IMR-90 (cell line): ENCODE results near the gene SLC23A2. TPM values are rescaled to one million over a fixed set of nuclear protein-coding genes. Genes with fewer than 3 reads are reported as not detected.

Experiments used
- ATAC-seq: fragments of 200-7000 bp; cut with Tn5 transposase; 2 replicates; pipeline ENCODE4 v1.9.1; 2020; ENCODE audit warnings: low read depth, mild to moderate bottlenecking, moderate library complexity
- BruUV-seq: library from RNA; stranded (reverse); fragments of 400-500 nt; replicated peaks from 2 replicates; lab custom pipeline; 2021; lab: Mats Ljungman, UMichigan
- CTCF ChIA-PET: fragments of 300-600 bp; formaldehyde crosslinking; extraction: SDS; loops from one replicate; lab custom pipeline; 2021; ENCODE audit warnings: antibody characterized with exemption; lab: Yijun Ruan, JAX
- POLR2A ChIA-PET: fragments of 300-600 bp; sonication (Branson Sonifier 250); formaldehyde crosslinking; loops from one replicate; lab custom pipeline; 2022; ENCODE audit warnings: antibody characterized with exemption; ENCODE audit not compliant: unreplicated experiment; lab: Charles Lee
- DNase-seq: peaks from one replicate; pipeline ENCODE4 v3.0.0; 2013
- H2AFZ ChIP-seq: replicated peaks from 2 replicates; pipeline ENCODE3; 2013; ENCODE audit warnings: low read length, mild to moderate bottlenecking; ENCODE audit not compliant: poor library complexity
- H2AK5ac ChIP-seq: 2 replicates; pipeline ENCODE4 v1.6.1; 2013; ENCODE audit warnings: low read depth, low read length, inconsistent platforms
- H2AK9ac ChIP-seq: replicated peaks from 2 replicates; pipeline ENCODE3; 2013; ENCODE audit warnings: mild to moderate bottlenecking, low read depth, low read length, moderate library complexity; ENCODE audit not compliant: poor library complexity
- H2BK120ac ChIP-seq: 2 replicates; pipeline ENCODE4 v1.6.1; 2013; ENCODE audit warnings: low read depth, low read length, inconsistent platforms
- H2BK15ac ChIP-seq: 3 replicates; pipeline ENCODE4 v1.6.1; 2013; ENCODE audit warnings: low read depth, low read length, inconsistent platforms
- H2BK20ac ChIP-seq: 2 replicates; pipeline ENCODE4 v1.6.1; 2013; ENCODE audit warnings: low read depth, mild to moderate bottlenecking, inconsistent platforms, low read length, moderate library complexity
- H2BK5ac ChIP-seq: 2 replicates; pipeline ENCODE4 v1.6.1; 2013; ENCODE audit warnings: mild to moderate bottlenecking, low read depth, low read length, inconsistent platforms; ENCODE audit not compliant: poor library complexity, severe bottlenecking
- H3K14ac ChIP-seq: replicated peaks from 2 replicates; pipeline ENCODE4 v1.6.1; 2013; ENCODE audit warnings: low read depth, low read length, inconsistent platforms
- H3K18ac ChIP-seq: 2 replicates; pipeline ENCODE4 v1.6.1; 2013; ENCODE audit warnings: low read depth, low read length, control low read depth
- H3K23ac ChIP-seq: 2 replicates; pipeline ENCODE4 v1.6.1; 2013; ENCODE audit warnings: low read depth, low read length, inconsistent platforms
- H3K27ac ChIP-seq: 2 replicates; pipeline ENCODE4 v1.5.1; 2013; ENCODE audit warnings: mild to moderate bottlenecking, control low read depth, low read length; ENCODE audit not compliant: insufficient read depth
- H3K27me3 ChIP-seq: 2 replicates; pipeline ENCODE4 v1.6.1; 2013; ENCODE audit warnings: low read length; ENCODE audit not compliant: control insufficient read depth, insufficient read depth
- H3K36me3 ChIP-seq: 2 replicates; pipeline ENCODE4 v1.6.1; 2013; ENCODE audit warnings: low read length, mixed read lengths; ENCODE audit not compliant: control insufficient read depth, insufficient read depth
- H3K4ac ChIP-seq: 2 replicates; pipeline ENCODE4 v1.6.1; 2013; ENCODE audit warnings: low read depth, low read length, inconsistent platforms
- H3K4me1 ChIP-seq: 2 replicates; pipeline ENCODE4 v1.6.1; 2013; ENCODE audit warnings: low read length, mixed read lengths; ENCODE audit not compliant: control insufficient read depth, insufficient read depth
- H3K4me2 ChIP-seq: 2 replicates; pipeline ENCODE4 v1.6.1; 2013; ENCODE audit warnings: low read depth, mild to moderate bottlenecking, control low read depth, low read length, moderate library complexity
- H3K4me3 ChIP-seq: 2 replicates; pipeline ENCODE4 v1.5.1; 2013; ENCODE audit warnings: low read depth, mild to moderate bottlenecking, control low read depth, low read length, moderate library complexity; ENCODE audit not compliant: insufficient read depth
- H3K56ac ChIP-seq: 2 replicates; pipeline ENCODE4 v1.6.1; 2013; ENCODE audit warnings: low read length, inconsistent platforms; ENCODE audit not compliant: insufficient read depth; ENCODE audit errors: extremely low read depth
- H3K79me1 ChIP-seq, 2 experiments: 2 replicates each; pipeline ENCODE4 v1.6.1; 2013; ENCODE audit warnings: low read length in 2 of 2, inconsistent platforms in 1 of 2, low read depth in 1 of 2
- H3K9ac ChIP-seq: 2 replicates; pipeline ENCODE4 v1.6.1; 2013; ENCODE audit warnings: low read depth, low read length, control low read depth
- H3K9me1 ChIP-seq: 2 replicates; pipeline ENCODE4 v1.6.1; 2013; ENCODE audit warnings: low read length, inconsistent platforms; ENCODE audit not compliant: insufficient read depth
- H3K9me3 ChIP-seq: 2 replicates; pipeline ENCODE4 v1.6.1; 2013; ENCODE audit warnings: low read length; ENCODE audit not compliant: control insufficient read depth, insufficient read depth
- H4K20me1 ChIP-seq: 2 replicates; pipeline ENCODE4 v1.6.1; 2013; ENCODE audit warnings: low read length, inconsistent platforms; ENCODE audit not compliant: insufficient read depth
- H4K5ac ChIP-seq: 2 replicates; pipeline ENCODE4 v1.6.1; 2013; ENCODE audit warnings: mild to moderate bottlenecking, low read depth, low read length, control low read depth
- H4K8ac ChIP-seq, 2 experiments: 2 replicates each; pipeline ENCODE4 v1.6.1; 2013; ENCODE audit warnings: low read depth in 2 of 2, low read length in 2 of 2, control low read depth in 1 of 2, inconsistent platforms in 1 of 2
- H4K91ac ChIP-seq: 2 replicates; pipeline ENCODE4 v1.6.1; 2013; ENCODE audit warnings: low read depth, low read length, inconsistent platforms; ENCODE audit not compliant: insufficient read depth
- BHLHE40 ChIP-seq: fragments of 150-350 bp; IDR thresholded peaks from 2 replicates; pipeline ENCODE4 v1.6.1; 2016; ENCODE audit warnings: mild to moderate bottlenecking, low read depth, low read length
- CEBPB ChIP-seq: IDR thresholded peaks from 2 replicates; pipeline ENCODE4 v1.6.1; 2012; ENCODE audit warnings: low read depth, low read length, improper control_type of control experiment
- CHD1 ChIP-seq: IDR thresholded peaks from 2 replicates; pipeline ENCODE4 v1.6.1; 2012; ENCODE audit warnings: low read depth, low read length, improper control_type of control experiment
- FOS ChIP-seq: fragments of 150-350 bp; IDR thresholded peaks from 2 replicates; pipeline ENCODE4 v1.6.1; 2016; ENCODE audit warnings: low read depth, low read length
- MAFK ChIP-seq: IDR thresholded peaks from 2 replicates; pipeline ENCODE4 v1.6.1; 2012; ENCODE audit warnings: low read depth, low read length, improper control_type of control experiment
- MAZ ChIP-seq: IDR thresholded peaks from 2 replicates; pipeline ENCODE4 v1.6.1; 2012; ENCODE audit warnings: low read depth, mild to moderate bottlenecking, low read length, improper control_type of control experiment, moderate library complexity, borderline replicate concordance
- MXI1 ChIP-seq: IDR thresholded peaks from 2 replicates; pipeline ENCODE4 v1.6.1; 2012; ENCODE audit warnings: low read depth, mild to moderate bottlenecking, low read length, moderate library complexity, borderline replicate concordance
- NFE2L2 ChIP-seq: fragments of 150-350 bp; IDR thresholded peaks from 2 replicates; pipeline ENCODE4 v1.6.1; 2016; ENCODE audit warnings: low read depth, mild to moderate bottlenecking, low read length
- POLR2A ChIP-seq: IDR thresholded peaks from 2 replicates; pipeline ENCODE4 v1.6.1; 2012; ENCODE audit warnings: mild to moderate bottlenecking, low read depth, low read length
- RAD21 ChIP-seq: IDR thresholded peaks from 2 replicates; pipeline ENCODE4 v1.6.1; 2012; ENCODE audit warnings: low read length, improper control_type of control experiment
- RCOR1 ChIP-seq: IDR thresholded peaks from 2 replicates; pipeline ENCODE4 v1.6.1; 2012; ENCODE audit warnings: mild to moderate bottlenecking, low read length, improper control_type of control experiment; ENCODE audit not compliant: insufficient replicate concordance
- RFX5 ChIP-seq: IDR thresholded peaks from 2 replicates; pipeline ENCODE4 v1.8.0; 2012; ENCODE audit warnings: low read depth, mild to moderate bottlenecking, low read length, moderate library complexity
- SMC3 ChIP-seq: fragments of 150-350 bp; IDR thresholded peaks from 2 replicates; pipeline ENCODE4 v1.6.1; 2016; ENCODE audit warnings: low read depth, mild to moderate bottlenecking, antibody characterized with exemption, low read length, moderate library complexity
- WGBS, 2 experiments: methylation state at CpG; one replicate each; pipeline versions ENCODE4 v1.1.5 to v1.1.7; 2013; ENCODE audit warnings: missing lambda C conversion rate in 2 of 2; ENCODE audit not compliant: insufficient read length in 1 of 2; ENCODE audit errors: extremely low coverage in 2 of 2; 5-methylcytosine and 5-hydroxymethylcytosine counted together
- dilution Hi-C: fragments of 300-500 bp; cut with HindIII; formaldehyde crosslinking; loops from one replicate; pipeline ENCODE4 v1.14.3; 2018; ENCODE audit warnings: low sequenced_read_pairs; ENCODE audit not compliant: unreplicated experiment
- in situ Hi-C: fragments of 300-500 bp; cut with MboI; formaldehyde crosslinking; loops from 3 replicates; pipeline ENCODE4 v1.14.3; 2019; ENCODE audit warnings: low sequenced_read_pairs, inconsistent platforms, mixed read lengths
- intact Hi-C: fragments of 100-400 bp; cut with micrococcal nuclease; formaldehyde crosslinking; loops from 2 replicates; pipeline ENCODE4 v1.10.0; 2022
- polyA plus RNA-seq, 3 experiments: library from polyadenylated mRNA; depleted of rRNA; stranded (reverse); fragments of >200 nt; gene quantifications; 2 replicates each; pipeline ENCODE4 v1.2.3, GENCODE V29; 2012; ENCODE audit warnings: low replicate concordance in 1 of 3
- total RNA-seq: library from RNA; depleted of rRNA; stranded (reverse); fragments of >200 nt; gene quantifications from 2 replicates; pipeline ENCODE4 v1.2.3, GENCODE V29; 2012
- TF ChIP-seq, protein P1 (sequence below): fragments of 150-350 bp; IDR thresholded peaks from 2 replicates; pipeline ENCODE4 v1.6.1; 2017; ENCODE audit warnings: mild to moderate bottlenecking, antibody characterized with exemption, low read length, low read depth
- TF ChIP-seq, protein P2 (sequence below): conservative IDR thresholded peaks from 2 replicates; pipeline ENCODE4 v1.5.1; 2012; ENCODE audit warnings: mild to moderate bottlenecking, low read depth, low read length, improper control_type of control experiment

SLC23A2 gene
- total and polyA plus RNA-seq, 2 of the 4 experiments (the other 2 are of a cell fraction), result 10.2 to 14.4 TPM

DNA sequence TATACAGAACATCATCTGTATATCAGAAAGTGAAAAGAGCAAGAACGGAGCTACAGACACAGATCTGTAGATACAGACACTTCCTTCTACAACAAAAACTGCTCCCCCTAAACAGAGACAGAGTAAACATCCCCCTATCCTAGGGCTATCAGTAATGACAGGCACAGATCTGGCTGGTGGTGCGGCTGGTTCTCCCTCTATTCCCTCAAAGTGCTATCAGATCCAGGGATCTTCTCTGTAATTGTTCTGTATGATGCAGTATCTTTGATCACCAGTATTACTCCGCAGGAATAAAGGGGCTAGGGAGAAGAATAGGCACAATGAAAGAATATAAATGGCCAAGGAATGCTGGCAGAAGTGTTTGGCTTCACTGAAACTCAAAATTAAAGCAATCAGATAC, 80.7 kb downstream of the SLC23A2 start:
- Histone ChIP-seq H3K4me3 (no peak overlapping the region), H3K36me3 (peaks cover 1% of the 10 kb centered on the region), H2AFZ (no peak overlapping the region), H4K8ac (no peak overlapping the region), H2AK9ac (no peak overlapping the region), H2BK120ac (no peak overlapping the region), H3K23ac (no peak overlapping the region), H3K4me1 (peaks cover 9% of the 10 kb centered on the region), H3K9me3 (no peaks in the 10 kb centered on the region), H3K18ac (no peak overlapping the region), H3K4me2 (no peak overlapping the region), H3K27me3 (no peaks in the 10 kb centered on the region), H3K79me1 (peaks cover 3 to 37% of the 10 kb centered on the region in 2 experiments; a peak in 3 of 4 replicates), H2BK20ac (no peak overlapping the region), H3K56ac (no peak overlapping the region), H3K27ac (no peak overlapping the region), H4K91ac (no peak overlapping the region), H4K20me1 (peaks cover 4% of the 10 kb centered on the region), H3K9me1 (peaks cover 16% of the 10 kb centered on the region), H4K5ac (no peak overlapping the region), H2AK5ac (no peak overlapping the region), H3K4ac (no peak overlapping the region), H2BK5ac (no peak overlapping the region), H3K14ac (no peak overlapping the region), H3K9ac (no peak overlapping the region), H2BK15ac (no peak overlapping the region)
- no TSS peak for BruUV-seq
- ATAC-seq, result no peak
- in situ Hi-C loops (no loop called here), dilution Hi-C loops (no loop called here), intact Hi-C loops (no loop called here)
- ChIA-PET CTCF (interaction anchor here (0.6 kb wide), 1 partner anchor 104 kb away, joined by 3 read pairs; no protein-coding TSS in a partner anchor), POLR2A (no interaction called here)
- DNase-seq, result no peak
- TF ChIP-seq CEBPB (no peak), MAZ (no peak), CHD1 (no peak), FOS (no peak), RFX5 (no peak), RAD21 (no peak), NFE2L2 (no peak), MXI1 (no peak), POLR2A (no peak), MAFK (no peak), BHLHE40 (no peak), RCOR1 (no peak), SMC3 (no peak)
- TF ChIP-seq, protein P1, sequence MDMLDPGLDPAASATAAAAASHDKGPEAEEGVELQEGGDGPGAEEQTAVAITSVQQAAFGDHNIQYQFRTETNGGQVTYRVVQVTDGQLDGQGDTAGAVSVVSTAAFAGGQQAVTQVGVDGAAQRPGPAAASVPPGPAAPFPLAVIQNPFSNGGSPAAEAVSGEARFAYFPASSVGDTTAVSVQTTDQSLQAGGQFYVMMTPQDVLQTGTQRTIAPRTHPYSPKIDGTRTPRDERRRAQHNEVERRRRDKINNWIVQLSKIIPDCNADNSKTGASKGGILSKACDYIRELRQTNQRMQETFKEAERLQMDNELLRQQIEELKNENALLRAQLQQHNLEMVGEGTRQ, result no peak
- TF ChIP-seq, protein P2, sequence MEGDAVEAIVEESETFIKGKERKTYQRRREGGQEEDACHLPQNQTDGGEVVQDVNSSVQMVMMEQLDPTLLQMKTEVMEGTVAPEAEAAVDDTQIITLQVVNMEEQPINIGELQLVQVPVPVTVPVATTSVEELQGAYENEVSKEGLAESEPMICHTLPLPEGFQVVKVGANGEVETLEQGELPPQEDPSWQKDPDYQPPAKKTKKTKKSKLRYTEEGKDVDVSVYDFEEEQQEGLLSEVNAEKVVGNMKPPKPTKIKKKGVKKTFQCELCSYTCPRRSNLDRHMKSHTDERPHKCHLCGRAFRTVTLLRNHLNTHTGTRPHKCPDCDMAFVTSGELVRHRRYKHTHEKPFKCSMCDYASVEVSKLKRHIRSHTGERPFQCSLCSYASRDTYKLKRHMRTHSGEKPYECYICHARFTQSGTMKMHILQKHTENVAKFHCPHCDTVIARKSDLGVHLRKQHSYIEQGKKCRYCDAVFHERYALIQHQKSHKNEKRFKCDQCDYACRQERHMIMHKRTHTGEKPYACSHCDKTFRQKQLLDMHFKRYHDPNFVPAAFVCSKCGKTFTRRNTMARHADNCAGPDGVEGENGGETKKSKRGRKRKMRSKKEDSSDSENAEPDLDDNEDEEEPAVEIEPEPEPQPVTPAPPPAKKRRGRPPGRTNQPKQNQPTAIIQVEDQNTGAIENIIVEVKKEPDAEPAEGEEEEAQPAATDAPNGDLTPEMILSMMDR, result no peak
- no CpG with 5 or more reads among the region's 3 CpGs for WGBS, 2 experiments
